B cell (primary cell): ENCODE measurements around the gene SUCLG1. TPM values are rescaled to one million over a fixed set of nuclear protein-coding genes. Genes with fewer than 3 reads are reported as not detected.

Experiments used
- ATAC-seq: fragments of 200-7000 bp; cut with Tn5 transposase; one replicate; pipeline ENCODE4 v1.10.0; 2021; ENCODE audit warnings: low read depth, mild to moderate bottlenecking, moderate number of reproducible peaks, moderate library complexity
- CTCF ChIA-PET: fragments of 350-600 bp; sonication (Branson Sonifier 250); formaldehyde crosslinking; loops from one replicate; lab custom pipeline; 2021; ENCODE audit warnings: antibody characterized with exemption, inconsistent platforms; lab: Charles Lee
- POLR2A ChIA-PET: fragments of 350-600 bp; sonication (Branson Sonifier 250); formaldehyde crosslinking; loops from one replicate; lab custom pipeline; 2021; ENCODE audit warnings: antibody characterized with exemption; lab: Charles Lee
- DNase-seq: peaks from one replicate; pipeline ENCODE4 v3.0.0; 2013
- H2AFZ ChIP-seq: 2 replicates; pipeline ENCODE4 v1.6.1; 2012; ENCODE audit warnings: mild to moderate bottlenecking, low read depth, low read length; ENCODE audit not compliant: insufficient read depth, poor library complexity, severe bottlenecking
- H3K27ac ChIP-seq, 2 donors: 1 replicate in 1 of 2; 2 replicates in 1 of 2; pipeline ENCODE4 v1.5.1; 2012 to 2013; ENCODE audit warnings: low read length in 2 of 2, mild to moderate bottlenecking in 2 of 2, moderate library complexity in 1 of 2
- H3K27me3 ChIP-seq, 4 experiments: fragments of 200-600 bp in 1 of 4; sonication (generic) in 1 of 4; replicated peaks in 1 of 4; 1 replicate in 2 of 4; 2 replicates in 2 of 4; pipeline versions ENCODE4 v1.6.1 to v1.7.0; 2013 to 2016; ENCODE audit warnings: low read length in 3 of 4, mild to moderate bottlenecking in 2 of 4, mixed read lengths in 1 of 4, moderate library complexity in 1 of 4; ENCODE audit not compliant: insufficient read depth in 4 of 4, control insufficient read depth in 3 of 4; ENCODE audit errors: control extremely low read depth in 1 of 4
- H3K36me3 ChIP-seq, 2 experiments: replicated peaks in 1 of 2; 1 replicate in 1 of 2; 2 replicates in 1 of 2; pipeline versions ENCODE4 v1.6.1 to v1.7.1; 2013; ENCODE audit warnings: low read length in 1 of 2; ENCODE audit not compliant: insufficient read depth in 2 of 2, control insufficient read depth in 1 of 2; ENCODE audit errors: control extremely low read depth in 1 of 2, extremely low read depth in 1 of 2
- H3K4me1 ChIP-seq, 2 donors: fragments of 200-600 bp in 1 of 2; sonication (generic) in 1 of 2; 1 replicate in 1 of 2; 2 replicates in 1 of 2; pipeline versions ENCODE4 v1.5.1 to v1.6.1; 2013 to 2017; ENCODE audit warnings: low read length in 2 of 2; ENCODE audit not compliant: control insufficient read depth in 2 of 2, insufficient read depth in 2 of 2
- H3K4me2 ChIP-seq: replicated peaks from 2 replicates; pipeline ENCODE3; 2012; ENCODE audit warnings: mild to moderate bottlenecking, low read depth, low read length; ENCODE audit not compliant: poor library complexity, severe bottlenecking
- H3K4me3 ChIP-seq, 5 experiments: fragments of 200-600 bp in 1 of 5; sonication (generic) in 1 of 5; 1 replicate in 3 of 5; 2 replicates in 2 of 5; pipeline versions ENCODE4 v1.5.1 to v1.7.0; 2011 to 2016; ENCODE audit warnings: low read length in 4 of 5, mild to moderate bottlenecking in 4 of 5, low read depth in 2 of 5, control low read depth in 1 of 5, moderate library complexity in 1 of 5; ENCODE audit not compliant: insufficient read depth in 1 of 5; ENCODE audit errors: control extremely low read depth in 1 of 5, extremely low read depth in 1 of 5
- H3K79me2 ChIP-seq: fragments of 200-600 bp; sonication (generic); one replicate; pipeline ENCODE4 v1.6.0; 2016; ENCODE audit warnings: low read length; ENCODE audit not compliant: control insufficient read depth, insufficient read depth
- H3K9ac ChIP-seq: fragments of 200-600 bp; sonication (generic); 2 replicates; pipeline ENCODE4 v1.6.1; 2017; ENCODE audit warnings: mild to moderate bottlenecking, low read length, moderate library complexity
- H3K9me3 ChIP-seq, 3 donors: one replicate each; pipeline versions ENCODE4 v1.6.1 to v1.7.1; 2013; ENCODE audit warnings: low read length in 2 of 3; ENCODE audit not compliant: control insufficient read depth in 2 of 3, insufficient read depth in 1 of 3; ENCODE audit errors: control extremely low read depth in 1 of 3
- H4K20me1 ChIP-seq: 2 replicates; pipeline ENCODE4 v1.6.0; 2012; ENCODE audit warnings: mild to moderate bottlenecking, low read length; ENCODE audit not compliant: insufficient read depth, control insufficient read depth, poor library complexity, severe bottlenecking
- H3K27ac Mint-ChIP-seq: one replicate; pipeline ENCODE4 v1.8.0; 2021; ENCODE audit warnings: mixed read lengths
- H3K27me3 Mint-ChIP-seq: one replicate; pipeline ENCODE4 v1.8.0; 2021; ENCODE audit warnings: mixed read lengths
- H3K4me1 Mint-ChIP-seq: one replicate; pipeline ENCODE4 v1.8.0; 2021; ENCODE audit warnings: mixed read lengths
- H3K4me3 Mint-ChIP-seq: one replicate; pipeline ENCODE4 v1.8.0; 2021; ENCODE audit warnings: mixed read lengths
- H3K9me3 Mint-ChIP-seq: one replicate; pipeline ENCODE4 v1.8.0; 2022; ENCODE audit warnings: mixed read lengths; ENCODE audit not compliant: insufficient read depth
- EZH2 ChIP-seq: IDR thresholded peaks from 2 replicates; pipeline ENCODE4 v1.6.1; 2012; ENCODE audit warnings: borderline replicate concordance, low read depth, mild to moderate bottlenecking, moderate library complexity, low read length; ENCODE audit not compliant: insufficient read depth, poor library complexity, severe bottlenecking
- WGBS: methylation state at CpG from one replicate; pipeline ENCODE4 v1.1.5; 2013; ENCODE audit warnings: missing lambda C conversion rate; ENCODE audit not compliant: insufficient coverage; 5-methylcytosine and 5-hydroxymethylcytosine counted together
- intact Hi-C: fragments of 100-400 bp; cut with micrococcal nuclease; formaldehyde crosslinking; loops from one replicate; pipeline ENCODE4 v1.10.0; 2022
- polyA plus RNA-seq: library from polyadenylated mRNA; depleted of rRNA; stranded (reverse); fragments of >200 nt; gene quantifications from 2 replicates; pipeline ENCODE4 v1.2.3, GENCODE V29; 2012
- total RNA-seq, 2 donors: library from RNA; stranded (reverse); fragments of 120-200 nt in 1 of 2; gene quantifications; 1 replicate in 1 of 2; 2 replicates in 1 of 2; pipeline versions ENCODE4 v1.2.3 to v1.2.4, GENCODE V29; 2013 to 2022
- TF ChIP-seq, protein P1 (sequence below): fragments of 200-600 bp; IDR thresholded peaks from one replicate; pipeline ENCODE4 v1.8.0; 2022; ENCODE audit warnings: antibody characterized with exemption, mild to moderate bottlenecking

SUCLG1 gene
- total and polyA plus RNA-seq, 2 donors (not counting 1 experiment from before 2014, with no cell fraction given): 16.1 to 31.8 TPM

DNA sequence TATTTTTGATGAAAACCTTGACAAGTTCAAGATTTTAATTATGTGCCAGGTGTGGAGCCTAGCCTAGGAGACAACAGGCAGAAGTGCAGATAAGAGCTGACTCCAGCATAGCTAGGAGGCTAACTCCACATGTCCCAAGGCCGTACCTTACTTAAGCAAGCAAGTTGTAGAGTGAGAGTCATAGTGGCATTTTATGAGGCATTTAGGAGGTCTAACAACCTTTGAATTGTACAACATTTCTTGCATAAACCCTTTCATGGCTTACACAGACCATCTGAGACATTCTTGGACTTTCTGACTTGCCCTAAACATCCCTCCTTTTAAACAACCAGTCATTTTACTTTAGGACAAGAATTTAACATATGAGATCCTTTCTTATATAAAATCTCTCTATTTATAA, 8.3 kb upstream of the SUCLG1 start:
- peaks cover 1 to 6% (median 5%) of the 10 kb centered on the region in 3 donors for H3K9me3 ChIP-seq
- H3K27me3 Mint-ChIP-seq: no peaks in the 10 kb centered on the region
- H2AFZ ChIP-seq: no peak overlapping the region
- H3K27ac ChIP-seq: no peak overlapping the region
- H3K27me3 ChIP-seq: no peaks in the 10 kb centered on the region
- H3K4me1 ChIP-seq: no peaks in the 10 kb centered on the region
- DNase-seq (no peak), ATAC-seq (no peak)
- H3K27ac Mint-ChIP-seq: no peak overlapping the region
- no peak overlapping the region for H3K9ac ChIP-seq
- no peaks in the 10 kb centered on the region for H4K20me1 ChIP-seq
- no CpG with 5 or more reads among the region's 1 CpG for WGBS
- peaks cover 6% of the 10 kb centered on the region for H3K9me3 Mint-ChIP-seq
- TF ChIP-seq, protein P1, sequence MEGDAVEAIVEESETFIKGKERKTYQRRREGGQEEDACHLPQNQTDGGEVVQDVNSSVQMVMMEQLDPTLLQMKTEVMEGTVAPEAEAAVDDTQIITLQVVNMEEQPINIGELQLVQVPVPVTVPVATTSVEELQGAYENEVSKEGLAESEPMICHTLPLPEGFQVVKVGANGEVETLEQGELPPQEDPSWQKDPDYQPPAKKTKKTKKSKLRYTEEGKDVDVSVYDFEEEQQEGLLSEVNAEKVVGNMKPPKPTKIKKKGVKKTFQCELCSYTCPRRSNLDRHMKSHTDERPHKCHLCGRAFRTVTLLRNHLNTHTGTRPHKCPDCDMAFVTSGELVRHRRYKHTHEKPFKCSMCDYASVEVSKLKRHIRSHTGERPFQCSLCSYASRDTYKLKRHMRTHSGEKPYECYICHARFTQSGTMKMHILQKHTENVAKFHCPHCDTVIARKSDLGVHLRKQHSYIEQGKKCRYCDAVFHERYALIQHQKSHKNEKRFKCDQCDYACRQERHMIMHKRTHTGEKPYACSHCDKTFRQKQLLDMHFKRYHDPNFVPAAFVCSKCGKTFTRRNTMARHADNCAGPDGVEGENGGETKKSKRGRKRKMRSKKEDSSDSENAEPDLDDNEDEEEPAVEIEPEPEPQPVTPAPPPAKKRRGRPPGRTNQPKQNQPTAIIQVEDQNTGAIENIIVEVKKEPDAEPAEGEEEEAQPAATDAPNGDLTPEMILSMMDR: no peak
- no peak for TF ChIP-seq EZH2
- H3K4me3 ChIP-seq: no peak overlapping the region
- no peak overlapping the region for H3K4me2 ChIP-seq
- no peak overlapping the region for H3K4me3 Mint-ChIP-seq
- CTCF ChIA-PET: no interaction called here
- H3K36me3 ChIP-seq: no peaks in the 10 kb centered on the region
- H3K79me2 ChIP-seq: no peaks in the 10 kb centered on the region
- POLR2A ChIA-PET: interaction anchor here (1.2 kb wide), 1 partner anchor 8 kb away, joined by 4 read pairs; the partner anchor contains the start of gene SUCLG1
- intact Hi-C loops: no loop called here
- no peaks in the 10 kb centered on the region for H3K4me1 Mint-ChIP-seq

DNA sequence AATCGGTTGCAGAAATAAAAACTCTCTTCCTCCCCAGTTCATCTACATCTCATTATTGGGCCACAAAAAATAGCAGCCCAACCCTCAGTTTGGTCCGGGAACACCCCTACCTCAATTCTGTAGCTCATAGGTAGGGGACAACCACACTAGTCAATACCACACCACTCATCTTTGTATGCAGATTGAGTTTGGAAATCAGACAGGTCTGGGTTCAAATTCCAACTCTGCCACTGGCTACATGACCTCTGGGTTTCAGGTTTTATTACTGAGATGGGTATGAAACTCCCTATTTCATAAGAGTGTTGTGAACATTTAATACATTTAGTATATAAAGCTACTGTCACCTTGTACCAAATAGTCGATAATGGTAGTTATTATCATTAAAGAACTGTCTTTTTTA, 2.2 kb upstream of the SUCLG1 start:
- Mint-ChIP-seq H3K4me1 (peaks cover 31% of the 10 kb centered on the region), H3K4me3 (no peak overlapping the region), H3K9me3 (no peaks in the 10 kb centered on the region), H3K27ac (no peak overlapping the region), H3K27me3 (no peaks in the 10 kb centered on the region)
- TF ChIP-seq, protein P1: no peak
- TF ChIP-seq EZH2: no peak
- Histone ChIP-seq H3K4me1 (peaks cover 20 to 23% of the 10 kb centered on the region in 2 donors), H3K27ac (no peak overlapping the region), H3K9me3 (no peaks in the 10 kb centered on the region), H4K20me1 (peaks cover 5% of the 10 kb centered on the region), H3K79me2 (peaks cover 37% of the 10 kb centered on the region), H3K4me2 (no peak overlapping the region), H3K36me3 (no peaks in the 10 kb centered on the region), H3K9ac (no peak overlapping the region), H3K4me3 (no peak overlapping the region), H2AFZ (no peak overlapping the region), H3K27me3 (no peaks in the 10 kb centered on the region)
- POLR2A ChIA-PET: no interaction called here
- intact Hi-C loops: no loop called here
- no CpG with 5 or more reads among the region's 3 CpGs for WGBS
- ATAC-seq (no peak), DNase-seq (no peak)
- CTCF ChIA-PET: interaction anchor here (0.6 to 0.7 kb wide), 2 partner anchors 421 to 807 kb away, joined by 3 to 5 read pairs; no protein-coding TSS in a partner anchor
